GDM1 (cell line): ENCODE measurements around the gene ZFP69.
"Not testable (repeated sequence)": the region's sequence is repeated elsewhere in the genome, so short reads cannot be mapped to it uniquely, and the experiment has no call there.

Experiments
- DNase-seq: peaks from one replicate; lab custom pipeline; 2025; lab: John Stamatoyannopoulos, UW

ZFP69 gene

GRCh38 chr1:40476924-40477677 lies at the start of gene ZFP69:
Gene ZFP69 (plus strand): TSS chr1:40477290. CDS start chr1:40479362, 2,072 bp downstream.
- DNase-seq, result peak; percentile 39

GRCh38 chr1:40431385-40431784 lies 45.7 kb upstream of the ZFP69 start:
- DNase-seq, result no peak

- DNase-seq, result no peak
These were observed 44.3 kb upstream of the ZFP69 start for GRCh38 chr1:40432644-40433390.

- DNase-seq, result no peak
These were observed 41.6 kb upstream of the ZFP69 start for GRCh38 chr1:40435471-40435870.

- DNase-seq, result no peak
These were observed 41.2 kb upstream of the ZFP69 start for GRCh38 chr1:40435876-40436275.

GRCh38 chr1:40438391-40439015 lies 38.6 kb upstream of the ZFP69 start:
- no peak for DNase-seq

- no peak for DNase-seq
These were observed 37.8 kb upstream of the ZFP69 start for GRCh38 chr1:40439247-40439646.

- peak; percentile 88 for DNase-seq
These were observed 27.2 kb upstream of the ZFP69 start, which contains the start of gene ZFP69B for GRCh38 chr1:40449684-40450494. Gene ZFP69B (plus strand): TSS chr1:40450476. CDS start chr1:40450962, 486 bp downstream.

GRCh38 chr1:40450495-40451237 lies 26.4 kb upstream of the ZFP69 start:
- DNase-seq, result no peak

GRCh38 chr1:40451238-40451585 lies 25.9 kb upstream of the ZFP69 start:
- DNase-seq, result no peak

- DNase-seq, result no peak
These were observed 22.2 kb upstream of the ZFP69 start for GRCh38 chr1:40454873-40455272.

- no peak for DNase-seq
These were observed 14.0 kb upstream of the ZFP69 start for GRCh38 chr1:40462956-40463590.

GRCh38 chr1:40469327-40469726 lies 7.8 kb upstream of the ZFP69 start:
- no peak for DNase-seq

GRCh38 chr1:40475268-40475667 lies 1.8 kb upstream of the ZFP69 start:
- no peak for DNase-seq

- no peak for DNase-seq
These were observed 576 bp downstream of the ZFP69 start for GRCh38 chr1:40477678-40478053.

GRCh38 chr1:40478276-40478675 lies 1.2 kb downstream of the ZFP69 start:
- DNase-seq, result no peak

- no peak for DNase-seq
These were observed 2.1 kb downstream of the ZFP69 start for GRCh38 chr1:40479156-40479555.

GRCh38 chr1:40495315-40495903 lies 18.3 kb downstream of the ZFP69 start:
- no peak for DNase-seq

GRCh38 chr1:40502651-40503050 lies 25.6 kb downstream of the ZFP69 start:
- not testable (repeated sequence) for DNase-seq

GRCh38 chr1:40507973-40508372 lies 30.9 kb downstream of the ZFP69 start:
- DNase-seq, result no peak
